ENCODE data around the gene SSTR4. TPM values are rescaled to one million over a fixed set of nuclear protein-coding genes. Genes with fewer than 3 reads are reported as not detected.

The SSTR4 gene
- total and polyA plus RNA-seq, 9 of the 15 experiments (the other 6 are each of a cell fraction or from before 2014, with no cell fraction given): not detected

DNA sequence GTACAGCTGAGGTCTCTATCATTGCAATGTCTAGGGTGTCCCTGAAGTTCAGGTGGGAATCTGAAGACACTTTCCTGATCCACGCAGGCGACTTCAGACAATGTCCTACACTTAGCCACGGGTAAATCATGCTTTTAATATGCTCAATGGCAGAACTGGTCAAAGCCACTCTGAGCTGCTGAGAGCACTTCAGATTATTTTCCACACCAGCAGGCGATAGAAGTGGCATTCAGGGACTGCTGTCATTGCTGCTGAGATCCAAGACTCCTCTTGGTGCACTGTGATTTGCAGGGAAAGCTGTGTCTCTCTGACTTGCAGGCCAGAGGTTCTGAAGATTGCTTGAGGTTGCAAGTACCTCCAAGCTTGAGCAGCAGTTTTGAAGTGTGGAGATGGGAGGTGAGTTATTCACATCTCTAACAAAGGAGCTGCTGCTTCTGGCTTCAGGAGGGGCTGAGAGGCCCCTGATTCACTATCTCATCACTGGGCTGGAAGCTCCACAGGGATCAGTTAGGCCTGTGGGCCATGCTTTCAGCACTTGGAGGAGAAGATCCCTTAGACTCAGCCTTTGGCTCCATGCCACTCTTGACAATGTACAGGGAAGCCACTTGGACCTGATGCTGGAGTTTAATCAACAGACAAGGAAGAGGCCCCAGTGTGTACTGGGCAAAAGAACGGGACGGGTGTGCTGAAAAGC is 2.9 kb upstream of the SSTR4 start:
- no peak for FAIRE-seq
- in situ Hi-C loops (cut with MboI): no loop called here

More for the DNA sequence above, 2.9 kb upstream of the SSTR4 start:
- H3K27ac ChIP-seq (ENCODE audit: extremely low read depth, low read depth, low read length): no peak overlapping the region
- no peaks in the 10 kb centered on the region for H4K20me1 ChIP-seq (replicated peaks; ENCODE audit: control insufficient read depth, insufficient read depth, low read length)
- H3K4me2 ChIP-seq (ENCODE audit: insufficient read depth, low read length): no peak overlapping the region
- no peaks in the 10 kb centered on the region for H3K9me1 ChIP-seq (ENCODE audit: control insufficient read depth, insufficient read depth, low read length)
- ATAC-seq (no peak), DNase-seq (ENCODE audit: extremely low read depth in 1 of 4, low spot score in 3 of 4) (no peak)
- ChIA-PET CTCF (ENCODE audit: low intra/inter-chr PET ratio) (no interaction called here), POLR2A (no interaction called here)
- no peak overlapping the region for H2AFZ ChIP-seq (ENCODE audit: low read depth, low read length)
- no peaks in the 10 kb centered on the region for H3K36me3 ChIP-seq (ENCODE audit: control insufficient read depth, insufficient read depth, low read length)
- H3K9me3 ChIP-seq (replicated peaks; ENCODE audit: control insufficient read depth, insufficient read depth, low read depth, low read length): no peaks in the 10 kb centered on the region
- no peaks in the 10 kb centered on the region; a peak in 2 of 5 replicates for H3K4me1 ChIP-seq (replicated peaks in 1 of 2; ENCODE audit: control insufficient read depth in 2 of 2, insufficient read depth in 2 of 2, low read length in 2 of 2)
- BruUV-seq (replicated peaks): no TSS peak
- H3K79me2 ChIP-seq (ENCODE audit: control insufficient read depth, insufficient read depth, low read length): no peaks in the 10 kb centered on the region
- TF ChIP-seq, protein P1, sequence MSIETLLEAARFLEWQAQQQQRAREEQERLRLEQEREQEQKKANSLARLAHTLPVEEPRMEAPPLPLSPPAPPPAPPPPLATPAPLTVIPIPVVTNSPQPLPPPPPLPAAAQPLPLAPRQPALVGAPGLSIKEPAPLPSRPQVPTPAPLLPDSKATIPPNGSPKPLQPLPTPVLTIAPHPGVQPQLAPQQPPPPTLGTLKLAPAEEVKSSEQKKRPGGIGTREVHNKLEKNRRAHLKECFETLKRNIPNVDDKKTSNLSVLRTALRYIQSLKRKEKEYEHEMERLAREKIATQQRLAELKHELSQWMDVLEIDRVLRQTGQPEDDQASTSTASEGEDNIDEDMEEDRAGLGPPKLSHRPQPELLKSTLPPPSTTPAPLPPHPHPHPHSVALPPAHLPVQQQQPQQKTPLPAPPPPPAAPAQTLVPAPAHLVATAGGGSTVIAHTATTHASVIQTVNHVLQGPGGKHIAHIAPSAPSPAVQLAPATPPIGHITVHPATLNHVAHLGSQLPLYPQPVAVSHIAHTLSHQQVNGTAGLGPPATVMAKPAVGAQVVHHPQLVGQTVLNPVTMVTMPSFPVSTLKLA (conservative IDR thresholded peaks at IDR 0.05): no peak
- TF ChIP-seq ZSCAN32 (CRISPR knock-in tag; IDR thresholded peaks at IDR 0.05) (no peak), NFE2 (IDR thresholded peaks at IDR 0.05; ENCODE audit: low read depth) (no peak), RFX5 (IDR thresholded peaks at IDR 0.05; ENCODE audit: low read depth, low read length) (no peak), ZNF778 (CRISPR knock-in tag; IDR thresholded peaks at IDR 0.05) (no peak), FOXA3 (CRISPR knock-in tag; conservative IDR thresholded peaks at IDR 0.05 in 1 of 2, IDR thresholded peaks at IDR 0.05 in 1 of 2) (no peak), ELF1 (tag; IDR thresholded peaks at IDR 0.05) (no peak), ZNF316 (IDR thresholded peaks at IDR 0.05) (no peak), HNRNPLL (IDR thresholded peaks at IDR 0.05; ENCODE audit: low read depth, low read length, poor library complexity, severe bottlenecking) (no peak), SIX5 (IDR thresholded peaks at IDR 0.05; ENCODE audit: borderline replicate concordance in 1 of 2, insufficient read depth in 1 of 2, low read depth in 1 of 2, low read length in 2 of 2) (no peak), IRF2 (CRISPR knock-in tag; IDR thresholded peaks at IDR 0.05) (no peak), TAF7 (tag; IDR thresholded peaks at IDR 0.05) (no peak), EWSR1 (IDR thresholded peaks at IDR 0.05; ENCODE audit: borderline replicate concordance, low read depth, partially characterized antibody) (no peak)
- intact Hi-C loops (cut with micrococcal nuclease): no loop called here
- 36% methylated on average over 6 of the region's 6 CpGs for WGBS (ENCODE audit: insufficient coverage, low coverage, missing lambda C conversion rate)
- H3K9ac ChIP-seq (ENCODE audit: insufficient read depth in 1 of 2, low read depth in 2 of 2, low read length in 2 of 2): no peak overlapping the region
- H3K4me3 ChIP-seq: no peak overlapping the region
- H3K27me3 ChIP-seq (ENCODE audit: control insufficient read depth in 2 of 2, insufficient read depth in 2 of 2, low read length in 2 of 2): peaks cover 0 to 21% of the 10 kb centered on the region in 2 experiments; a peak in 2 of 5 replicates
